Testis (tissue), 3 donors: Measurements from ENCODE around the gene RNU6-8. TPM values are rescaled to one million over a fixed set of nuclear protein-coding genes. Genes with fewer than 3 reads are reported as not detected.

ENCODE experiments used
- DNase-seq: peaks from one replicate; pipeline ENCODE4 v3.0.0-alpha.2; 2019
- H3K27ac ChIP-seq, 2 donors: fragments of 200-600 bp; sonication (generic); one replicate each; pipeline ENCODE4 v1.5.1; 2019
- H3K27me3 ChIP-seq: fragments of 200-600 bp; sonication (generic); one replicate; pipeline ENCODE4 v1.5.1; 2019
- H3K36me3 ChIP-seq: fragments of 200-600 bp; sonication (generic); one replicate; pipeline ENCODE4 v1.5.1; 2017; ENCODE audit warnings: low read depth; ENCODE audit errors: missing control alignments
- H3K4me1 ChIP-seq: fragments of 200-600 bp; sonication (generic); one replicate; pipeline ENCODE4 v1.5.1; 2019
- H3K4me3 ChIP-seq, 2 donors: fragments of 200-600 bp; sonication (generic); one replicate each; pipeline ENCODE4 v1.5.1; 2017 to 2019
- H3K9me3 ChIP-seq: fragments of 200-600 bp; sonication (generic); one replicate; pipeline ENCODE4 v1.5.1; 2017
- CTCF ChIP-seq, 3 experiments: fragments of 450-650 bp in 2 of 3; fragments of 200-600 bp in 1 of 3; sonication (generic) in 1 of 3; IDR thresholded peaks; one replicate each; pipeline ENCODE4 v1.5.1; 2016 to 2019; ENCODE audit warnings: antibody characterized with exemption in 3 of 3, mild to moderate bottlenecking in 2 of 3, moderate library complexity in 1 of 3
- POLR2A ChIP-seq: fragments of 450-650 bp; IDR thresholded peaks from one replicate; pipeline ENCODE4 v1.6.1; 2017; ENCODE audit warnings: antibody characterized with exemption, mild to moderate bottlenecking, moderate library complexity
- WGBS, 2 donors: methylation state at CpG; one replicate each; pipeline ENCODE4 v1.1.5; 2018; 5-methylcytosine and 5-hydroxymethylcytosine counted together
- intact Hi-C: fragments of 100-400 bp; cut with DNase I; formaldehyde crosslinking; loops from one replicate; pipeline ENCODE4 v1.15.1; 2023; ENCODE audit warnings: low total_unique reads
- polyA plus RNA-seq: library from polyadenylated mRNA; stranded (reverse); fragments of 350-450 nt; fragmentation: Illumina TruSeq; extraction: RNeasy Lipid Tissue Mini Kit (QIAGEN cat#74804); gene quantifications from one replicate; pipeline ENCODE4 v1.2.3, GENCODE V29; 2014; ENCODE audit warnings: low read depth, low replicate concordance; ENCODE audit not compliant: insufficient read depth
- total RNA-seq, 2 donors: library from RNA; depleted of rRNA; stranded (reverse); fragments of >200 nt; gene quantifications; one replicate each; pipeline ENCODE4 v1.2.3, GENCODE V29; 2016

RNU6-8 gene
- total and polyA plus RNA-seq, 3 donors from 2014 or later: not detected

GRCh38 chr14:32203928-32204357 lies 874 bp upstream of the RNU6-8 start:
- Histone ChIP-seq H3K27ac (peak overlapping the region; percentile 89 to 97), H3K27me3 (no peaks in the 10 kb centered on the region), H3K9me3 (no peaks in the 10 kb centered on the region), H3K4me3 (peak overlapping the region; percentile 82 to 96), H3K4me1 (no peaks in the 10 kb centered on the region), H3K36me3 (no peaks in the 10 kb centered on the region)
- intact Hi-C loops: loop anchor here (2.0 kb wide), 1 partner anchor 127 kb away; the partner anchor contains the start of gene ARHGAP5
- 1 to 2% methylated on average over 14 of the region's 14 CpGs for WGBS, 2 donors
- TF ChIP-seq CTCF (IDR thresholded peaks at IDR 0.05) (no peak), POLR2A (no peak)
- peak; percentile 54 for DNase-seq

GRCh38 chr14:32202491-32202997 lies 525 bp downstream of the RNU6-8 start:
- peak overlapping the region; percentile 82 to 96 for H3K4me3 ChIP-seq
- no peaks in the 10 kb centered on the region for H3K36me3 ChIP-seq
- 1 to 2% methylated on average over 8 of the region's 8 CpGs for WGBS, 2 donors
- no peaks in the 10 kb centered on the region for H3K4me1 ChIP-seq
- intact Hi-C loops: loop anchor here (2.0 kb wide), 1 partner anchor 126 kb away; the partner anchor contains the start of gene ARHGAP5
- peak overlapping the region; percentile 89 to 97 for H3K27ac ChIP-seq
- TF ChIP-seq POLR2A: no peak
- no peak for TF ChIP-seq CTCF (IDR thresholded peaks at IDR 0.05)
- no peaks in the 10 kb centered on the region for H3K27me3 ChIP-seq
- H3K9me3 ChIP-seq: no peaks in the 10 kb centered on the region
- DNase-seq: peak; percentile 18

GRCh38 chr14:32201816-32202490 lies 1.1 kb downstream of the RNU6-8 start, which contains the start of gene RNU6-7:
RNU6-7 (plus strand) TSS chr14:32202045.
- Histone ChIP-seq H3K36me3 (no peaks in the 10 kb centered on the region), H3K27ac (peak within 1 kb of the TSS; percentile 89 to 97), H3K4me1 (no peaks in the 10 kb centered on the region), H3K9me3 (no peaks in the 10 kb centered on the region), H3K4me3 (peak within 1 kb of the TSS; percentile 82 to 96), H3K27me3 (no peaks in the 10 kb centered on the region)
- peak; percentile 74 for DNase-seq
- intact Hi-C loops: loop anchor here (2.0 kb wide), 1 partner anchor 125 kb away; the partner anchor contains the start of gene ARHGAP5
- WGBS, 2 donors: 1 to 3% methylated on average over 27 to 40 of the region's 40 CpGs
- no peak for TF ChIP-seq POLR2A
- TF ChIP-seq CTCF (IDR thresholded peaks at IDR 0.05): no peak

- Histone ChIP-seq H3K9me3 (no peaks in the 10 kb centered on the region), H3K36me3 (no peaks in the 10 kb centered on the region), H3K27ac (peak overlapping the region; percentile 89 to 97), H3K4me3 (peak overlapping the region; percentile 82 to 96), H3K27me3 (no peaks in the 10 kb centered on the region), H3K4me1 (no peaks in the 10 kb centered on the region)
- intact Hi-C loops: no loop called here
- TF ChIP-seq POLR2A (no peak), CTCF (IDR thresholded peaks at IDR 0.05) (no peak)
- DNase-seq: peak; percentile 95
- WGBS, 2 donors: 1% methylated on average over 18 to 46 of the region's 46 CpGs
Measured at GRCh38 chr14:32201193-32201815, 1.8 kb downstream of the RNU6-8 start.
